Measurements from ENCODE around the gene KIRREL1.

Gene KIRREL1

DNA sequence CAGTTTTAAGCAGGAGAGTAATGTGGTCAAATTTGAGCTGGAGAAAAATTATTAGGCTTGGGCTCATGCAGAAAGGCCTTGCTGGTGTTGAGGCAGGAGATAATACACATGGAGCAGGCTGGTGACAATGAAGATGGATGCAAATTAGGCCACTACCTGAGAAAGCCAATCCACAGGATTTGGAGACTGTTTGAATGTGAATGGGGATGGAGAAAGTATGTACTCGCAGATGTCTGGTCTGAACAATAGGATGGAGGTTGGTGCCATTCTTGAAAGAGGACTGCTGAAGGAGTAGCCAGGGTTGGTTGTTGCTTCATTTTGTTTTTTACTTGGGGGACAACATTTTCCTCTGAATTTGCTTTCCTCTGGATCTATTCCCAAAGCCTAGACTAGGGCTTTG lies 8.0 kb upstream of the KIRREL1 start:
- H3K4me1 Mint-ChIP-seq, result peaks cover 4 to 7% of the 10 kb centered on the region in 2 donors
- peaks cover 14 to 18% of the 10 kb centered on the region in 2 donors for H3K27me3 Mint-ChIP-seq
- ATAC-seq (replicated peaks) (no peak), DNase-seq (no peak)
- no peak overlapping the region for H3K27ac Mint-ChIP-seq
- no peak overlapping the region for H3K4me3 Mint-ChIP-seq
- no peaks in the 10 kb centered on the region for H3K36me3 Mint-ChIP-seq
- H3K9me3 Mint-ChIP-seq, result no peaks in the 10 kb centered on the region

GRCh38 chr1:157988002-157988401 lies 5.4 kb upstream of the KIRREL1 start:
- H3K36me3 Mint-ChIP-seq, result no peaks in the 10 kb centered on the region
- H3K4me3 Mint-ChIP-seq, result no peak overlapping the region
- H3K9me3 Mint-ChIP-seq, result no peaks in the 10 kb centered on the region
- peaks cover 29 to 35% of the 10 kb centered on the region in 2 donors for H3K27me3 Mint-ChIP-seq
- DNase-seq (no peak), ATAC-seq (replicated peaks) (no peak)
- H3K4me1 Mint-ChIP-seq, result peaks cover 10 to 17% of the 10 kb centered on the region in 2 donors
- H3K27ac Mint-ChIP-seq, result no peak overlapping the region

GRCh38 chr1:157992031-157992832 lies 1.2 kb upstream of the KIRREL1 start:
- Mint-ChIP-seq H3K27ac (no peak overlapping the region), H3K4me3 (peak overlapping the region; percentile 38 to 88), H3K9me3 (no peaks in the 10 kb centered on the region), H3K27me3 (peaks cover 50 to 51% of the 10 kb centered on the region in 2 donors), H3K36me3 (no peaks in the 10 kb centered on the region), H3K4me1 (peaks cover 10 to 14% of the 10 kb centered on the region in 2 donors)
- DNase-seq (peak; percentile 20), ATAC-seq (replicated peaks) (peak; percentile 67 to 75)

GRCh38 chr1:157992833-157993146 lies 655 bp upstream of the KIRREL1 start:
- DNase-seq (no peak), ATAC-seq (replicated peaks) (no peak)
- Mint-ChIP-seq H3K4me3 (peak overlapping the region; percentile 83 to 88), H3K27me3 (peaks cover 48 to 50% of the 10 kb centered on the region in 2 donors), H3K4me1 (peaks cover 10 to 14% of the 10 kb centered on the region in 2 donors), H3K36me3 (no peaks in the 10 kb centered on the region), H3K9me3 (no peaks in the 10 kb centered on the region), H3K27ac (no peak overlapping the region)

GRCh38 chr1:157993918-157994605 lies 617 bp downstream of the KIRREL1 start:
- no peaks in the 10 kb centered on the region for H3K36me3 Mint-ChIP-seq
- peak overlapping the region; percentile 50 to 83 for H3K4me3 Mint-ChIP-seq
- DNase-seq (no peak), ATAC-seq (replicated peaks) (peak in 1 of 2 donors; percentile 6)
- no peaks in the 10 kb centered on the region for H3K9me3 Mint-ChIP-seq
- H3K27me3 Mint-ChIP-seq, result peaks cover 41 to 45% of the 10 kb centered on the region in 2 donors
- peaks cover 10 to 14% of the 10 kb centered on the region in 2 donors for H3K4me1 Mint-ChIP-seq
- H3K27ac Mint-ChIP-seq, result no peak overlapping the region

GRCh38 chr1:157994704-157995582 lies 1.5 kb downstream of the KIRREL1 start:
- Mint-ChIP-seq H3K4me3 (peak overlapping the region; percentile 1 to 2), H3K27me3 (peaks cover 41 to 47% of the 10 kb centered on the region in 2 donors), H3K9me3 (no peaks in the 10 kb centered on the region)

DNA sequence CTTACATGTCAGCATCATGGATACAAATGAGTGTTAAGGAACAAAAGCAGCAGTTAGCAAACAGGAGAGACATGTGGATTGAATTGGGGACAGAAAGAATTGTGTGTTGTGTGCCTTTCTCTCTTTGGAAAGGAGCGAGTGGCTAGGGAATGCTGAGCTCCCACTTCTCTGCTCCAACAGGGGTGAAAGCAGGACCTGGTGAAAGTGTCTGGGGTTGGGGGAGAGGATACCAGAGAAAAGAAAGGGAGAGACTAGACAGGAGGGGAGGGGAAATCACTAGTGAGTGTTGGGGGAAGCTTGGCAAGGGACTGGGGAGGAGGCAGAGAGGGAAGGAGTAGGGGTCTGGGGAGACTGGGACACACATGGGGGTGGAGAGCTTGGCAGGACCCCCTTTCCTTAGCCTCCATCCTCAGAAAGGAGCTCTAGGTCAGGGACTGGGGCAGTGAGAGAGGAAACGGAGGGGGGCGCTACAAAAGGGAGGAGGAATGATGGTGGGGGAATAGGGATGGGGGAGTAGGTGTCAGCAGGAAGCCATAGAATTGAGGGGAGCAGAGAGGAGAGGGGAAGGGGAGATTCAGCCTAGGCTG lies 2.2 kb downstream of the KIRREL1 start:
- Mint-ChIP-seq H3K36me3 (no peaks in the 10 kb centered on the region), H3K9me3 (no peaks in the 10 kb centered on the region), H3K27me3 (peaks cover 41 to 42% of the 10 kb centered on the region in 2 donors), H3K4me1 (peaks cover 10 to 14% of the 10 kb centered on the region in 2 donors), H3K4me3 (no peak overlapping the region), H3K27ac (no peak overlapping the region)
- ATAC-seq (replicated peaks) (no peak), DNase-seq (no peak)

More at GRCh38 chr1:157994704-157995582, 1.5 kb downstream of the KIRREL1 start:
- H3K27ac Mint-ChIP-seq, result no peak overlapping the region
- ATAC-seq (replicated peaks) (no peak), DNase-seq (no peak)
- H3K4me1 Mint-ChIP-seq, result peaks cover 10 to 14% of the 10 kb centered on the region in 2 donors
- H3K36me3 Mint-ChIP-seq, result no peaks in the 10 kb centered on the region

- Mint-ChIP-seq H3K27me3 (peaks cover 40 to 41% of the 10 kb centered on the region in 2 donors), H3K27ac (no peak overlapping the region), H3K4me1 (peaks cover 10 to 14% of the 10 kb centered on the region in 2 donors), H3K4me3 (no peak overlapping the region), H3K36me3 (no peaks in the 10 kb centered on the region), H3K9me3 (no peaks in the 10 kb centered on the region)
- no peak for DNase-seq
- ATAC-seq (replicated peaks), result no peak
These were observed 3.0 kb downstream of the KIRREL1 start for GRCh38 chr1:157996433-157996832.

- H3K4me3 Mint-ChIP-seq, result no peak overlapping the region
- no peak overlapping the region for H3K27ac Mint-ChIP-seq
- H3K27me3 Mint-ChIP-seq, result peaks cover 18 to 21% of the 10 kb centered on the region in 2 donors
- no peaks in the 10 kb centered on the region for H3K4me1 Mint-ChIP-seq
- ATAC-seq (replicated peaks) (no peak), DNase-seq (no peak)
- H3K9me3 Mint-ChIP-seq, result no peaks in the 10 kb centered on the region
- no peaks in the 10 kb centered on the region for H3K36me3 Mint-ChIP-seq
These were observed 7.1 kb downstream of the KIRREL1 start for GRCh38 chr1:158000507-158000906.

DNA sequence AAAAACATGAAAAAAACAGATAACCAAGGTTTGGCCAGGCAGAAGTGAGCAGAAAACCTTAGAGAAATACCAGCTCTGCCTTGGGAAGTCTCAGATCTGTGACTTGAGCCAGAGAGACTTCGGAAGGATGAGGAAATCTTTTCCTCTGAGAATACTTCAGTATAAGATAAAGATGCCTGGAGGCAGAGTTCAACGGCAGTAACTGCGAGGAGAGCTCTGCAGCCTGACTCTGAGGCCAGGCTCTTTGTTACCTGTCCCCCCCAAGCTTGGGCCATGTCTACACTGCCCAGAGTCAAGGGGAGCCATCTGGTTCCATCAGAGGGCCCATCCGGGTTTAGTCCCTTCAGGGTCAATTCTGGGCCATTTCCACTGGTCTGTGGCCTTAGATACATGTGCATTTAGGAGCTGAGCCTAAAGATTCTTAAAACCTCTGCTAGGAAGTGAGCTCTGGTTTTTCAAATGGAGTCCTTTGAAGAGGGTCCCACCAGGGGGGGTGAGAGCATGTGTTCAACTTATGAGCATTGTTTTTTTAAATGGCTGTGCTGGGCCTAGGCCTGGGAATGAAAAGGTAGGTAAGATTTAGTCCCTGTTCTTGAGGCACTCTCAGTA lies 8.7 kb downstream of the KIRREL1 start:
- peaks cover 28 to 29% of the 10 kb centered on the region in 2 donors for H3K27me3 Mint-ChIP-seq
- no peak for DNase-seq
- H3K9me3 Mint-ChIP-seq, result no peaks in the 10 kb centered on the region
- no peak for ATAC-seq (replicated peaks)
- no peaks in the 10 kb centered on the region for H3K4me1 Mint-ChIP-seq
- H3K27ac Mint-ChIP-seq, result no peak overlapping the region
- H3K4me3 Mint-ChIP-seq, result no peak overlapping the region
- no peaks in the 10 kb centered on the region for H3K36me3 Mint-ChIP-seq

DNA sequence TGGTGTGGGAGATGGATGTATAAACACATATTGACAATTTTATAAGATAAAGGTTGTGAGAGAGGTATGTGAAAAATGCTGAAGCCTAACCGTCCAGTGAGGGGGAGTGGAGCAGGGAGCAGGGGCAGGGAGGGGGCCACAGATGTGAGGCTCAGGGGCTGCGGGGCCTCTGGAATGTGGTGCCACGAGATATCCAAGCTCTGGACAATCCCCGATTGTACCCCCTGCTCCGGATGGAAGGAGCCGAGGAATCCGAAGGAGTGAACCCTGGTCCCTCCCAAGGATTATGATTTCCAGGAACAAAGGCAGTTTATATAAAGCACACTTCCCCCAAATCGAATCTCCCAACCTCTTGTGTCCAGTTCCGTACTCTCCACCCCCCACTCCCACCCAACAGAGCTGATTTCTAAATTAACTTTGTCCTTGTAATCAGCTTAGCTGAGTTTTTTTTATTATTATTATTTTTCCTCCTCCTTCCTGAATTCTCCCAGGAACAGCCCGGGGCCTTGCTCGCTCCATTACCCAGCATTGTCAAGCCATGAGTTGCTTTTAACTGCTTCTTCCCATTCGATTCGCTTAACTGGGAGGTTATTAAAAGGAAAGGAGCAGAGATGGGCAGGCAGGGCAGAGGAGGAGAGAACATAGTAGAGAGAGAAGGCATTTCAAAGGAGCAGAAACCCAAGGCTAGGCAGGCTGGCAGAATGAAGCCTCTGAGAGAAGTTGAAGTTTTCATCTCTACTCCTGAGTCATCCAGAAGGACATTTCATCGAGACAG lies 9.4 kb downstream of the KIRREL1 start:
- Mint-ChIP-seq H3K4me3 (no peak overlapping the region), H3K27me3 (peaks cover 34 to 36% of the 10 kb centered on the region in 2 donors), H3K4me1 (no peaks in the 10 kb centered on the region), H3K9me3 (no peaks in the 10 kb centered on the region), H3K36me3 (no peaks in the 10 kb centered on the region), H3K27ac (no peak overlapping the region)
- no peak for DNase-seq
- ATAC-seq (replicated peaks), result no peak

- DNase-seq, result no peak
- ATAC-seq (replicated peaks), result no peak
- Mint-ChIP-seq H3K27me3 (peaks cover 40 to 41% of the 10 kb centered on the region in 2 donors), H3K27ac (no peak overlapping the region), H3K36me3 (no peaks in the 10 kb centered on the region), H3K9me3 (no peaks in the 10 kb centered on the region), H3K4me1 (no peaks in the 10 kb centered on the region), H3K4me3 (no peak overlapping the region)
These were observed 10.0 kb downstream of the KIRREL1 start for GRCh38 chr1:158003406-158003800.

- no peaks in the 10 kb centered on the region for H3K36me3 Mint-ChIP-seq
- no peak for ATAC-seq (replicated peaks)
- no peaks in the 10 kb centered on the region for H3K4me1 Mint-ChIP-seq
- no peak overlapping the region for H3K27ac Mint-ChIP-seq
- no peak for DNase-seq
- no peak overlapping the region for H3K4me3 Mint-ChIP-seq
- no peaks in the 10 kb centered on the region for H3K9me3 Mint-ChIP-seq
- H3K27me3 Mint-ChIP-seq, result peaks cover 39 to 51% of the 10 kb centered on the region in 2 donors
These were observed 11.8 kb downstream of the KIRREL1 start for GRCh38 chr1:158005224-158005623.

Measured in stimulated activated naive B cell treated with anti-CD40 and anti-IgM and Interleukin-4, amounts not matched to agents 10 μg/mL and 1 μg/mL and 100 μg/mL, for 72 hours (primary cell).